HG03342 (cell line): ENCODE results near the gene IPO13.

ENCODE experiments used
- ATAC-seq: cut with Tn5 transposase; IDR thresholded peaks from one replicate; pipeline ENCODE4 v1.9.1; 2021; ENCODE audit warnings: mild to moderate bottlenecking, moderate library complexity; ENCODE audit not compliant: unreplicated experiment

IPO13 gene

GRCh38 chr1:44010935-44011471, 64.3 kb downstream of the IPO13 start:
- ATAC-seq, result no peak

GRCh38 chr1:44012404-44012803, 65.7 kb downstream of the IPO13 start:
- ATAC-seq, result no peak

- ATAC-seq, result no peak
Measured at GRCh38 chr1:44012941-44013609, 66.3 kb downstream of the IPO13 start.

- ATAC-seq, result no peak
Measured at GRCh38 chr1:44013949-44014348, 67.2 kb downstream of the IPO13 start.

- ATAC-seq, result no peak
Measured at GRCh38 chr1:44014365-44015104, 67.8 kb downstream of the IPO13 start.

- ATAC-seq, result no peak
Measured at GRCh38 chr1:44015206-44015605, 68.5 kb downstream of the IPO13 start.

- ATAC-seq, result no peak
Measured at GRCh38 chr1:44016041-44016889, 69.5 kb downstream of the IPO13 start.

- ATAC-seq, result no peak
Measured at GRCh38 chr1:44016890-44017400, 70.2 kb downstream of the IPO13 start.
